HEK293 (cell line): ENCODE measurements around the gene KCNIP4.

Experiments used
- CTCF ChIA-PET: fragments of 350-600 bp; formaldehyde crosslinking; extraction: SDS; loops from one replicate; lab custom pipeline; 2021; ENCODE audit warnings: antibody characterized with exemption; lab: Yijun Ruan, JAX
- POLR2A ChIA-PET: fragments of 300-600 bp; formaldehyde crosslinking; extraction: SDS; loops from one replicate; lab custom pipeline; 2020; ENCODE audit warnings: antibody characterized with exemption, inconsistent platforms; lab: Yijun Ruan, JAX
- H3K27ac ChIP-seq: fragments of 200-500 bp; sonication (Bioruptor generic); 2 replicates; pipeline ENCODE4 v1.5.1; 2014; ENCODE audit warnings: low read depth, low read length, control low read depth, inconsistent platforms; ENCODE audit errors: extremely low read depth
- H3K36me3 ChIP-seq, 2 experiments: fragments of 200-500 bp in 1 of 2; sonication (Bioruptor generic) in 1 of 2; 1 replicate in 1 of 2; 2 replicates in 1 of 2; pipeline ENCODE4 v1.5.1; 2014 to 2017; ENCODE audit warnings: inconsistent platforms in 2 of 2, low read length in 2 of 2; ENCODE audit not compliant: control insufficient read depth in 2 of 2, insufficient read depth in 1 of 2
- H3K4me1 ChIP-seq: fragments of 200-500 bp; sonication (Bioruptor generic); 2 replicates; pipeline ENCODE4 v1.5.1; 2014; ENCODE audit warnings: mild to moderate bottlenecking, low read length, inconsistent platforms; ENCODE audit not compliant: control insufficient read depth, insufficient read depth
- H3K4me3 ChIP-seq: 2 replicates; pipeline ENCODE4 v1.5.1; 2011; ENCODE audit warnings: low read depth, mild to moderate bottlenecking, control low read depth, low read length, moderate library complexity
- H3K9me3 ChIP-seq: fragments of 200-500 bp; sonication (Bioruptor generic); 2 replicates; pipeline ENCODE4 v1.5.1; 2014; ENCODE audit warnings: low read depth, low read length, inconsistent platforms; ENCODE audit not compliant: control insufficient read depth, insufficient read depth
- INSM2 ChIP-seq: fragments of 450-650 bp; formaldehyde crosslinking; IDR thresholded peaks from 2 replicates; pipeline ENCODE4 v1.5.1; 2016; ENCODE audit warnings: missing biosample characterization, missing genetic modification characterization
- PATZ1 ChIP-seq: fragments of 450-650 bp; formaldehyde crosslinking; IDR thresholded peaks from 2 replicates; pipeline ENCODE4 v1.5.1; 2016; ENCODE audit warnings: missing biosample characterization, missing genetic modification characterization
- SP2 ChIP-seq: fragments of 450-650 bp; formaldehyde crosslinking; IDR thresholded peaks from 2 replicates; pipeline ENCODE4 v1.5.1; 2016; ENCODE audit warnings: missing biosample characterization, missing genetic modification characterization
- ZBTB20 ChIP-seq: fragments of 450-650 bp; formaldehyde crosslinking; IDR thresholded peaks from 2 replicates; pipeline ENCODE4 v1.5.1; 2016; ENCODE audit warnings: missing biosample characterization, missing genetic modification characterization
- ZNF221 ChIP-seq: fragments of 450-650 bp; formaldehyde crosslinking; IDR thresholded peaks from 2 replicates; pipeline ENCODE4 v1.5.1; 2017; ENCODE audit warnings: missing biosample characterization, missing genetic modification characterization, borderline replicate concordance
- ZNF248 ChIP-seq: fragments of 450-650 bp; formaldehyde crosslinking; IDR thresholded peaks from 2 replicates; pipeline ENCODE4 v1.5.1; 2017; ENCODE audit warnings: missing biosample characterization, missing genetic modification characterization
- ZNF510 ChIP-seq: fragments of 450-650 bp; formaldehyde crosslinking; IDR thresholded peaks from 2 replicates; pipeline ENCODE4 v1.5.1; 2018; ENCODE audit warnings: mild to moderate bottlenecking, missing genetic modification characterization, missing biosample characterization; ENCODE audit not compliant: insufficient replicate concordance
- ZNF521 ChIP-seq: fragments of 450-650 bp; formaldehyde crosslinking; IDR thresholded peaks from 2 replicates; pipeline ENCODE4 v1.5.1; 2017; ENCODE audit warnings: missing biosample characterization, mild to moderate bottlenecking, missing genetic modification characterization
- ZNF530 ChIP-seq: fragments of 450-650 bp; formaldehyde crosslinking; IDR thresholded peaks from 2 replicates; pipeline ENCODE4 v1.5.1; 2016; ENCODE audit warnings: low read depth, missing biosample characterization, missing genetic modification characterization
- ZNF580 ChIP-seq: fragments of 450-650 bp; formaldehyde crosslinking; IDR thresholded peaks from 2 replicates; pipeline ENCODE4 v1.5.1; 2016; ENCODE audit warnings: missing biosample characterization, missing genetic modification characterization
- ZNF701 ChIP-seq: fragments of 450-650 bp; formaldehyde crosslinking; IDR thresholded peaks from 2 replicates; pipeline ENCODE4 v1.5.1; 2016; ENCODE audit warnings: missing biosample characterization, missing genetic modification characterization
- TF ChIP-seq, protein P1 (sequence below): fragments of 450-650 bp; formaldehyde crosslinking; IDR thresholded peaks from 2 replicates; pipeline ENCODE4 v1.5.1; 2016; ENCODE audit warnings: missing biosample characterization, missing genetic modification characterization
- TF ChIP-seq, protein P2 (sequence below): fragments of 450-650 bp; formaldehyde crosslinking; IDR thresholded peaks from 2 replicates; pipeline ENCODE4 v1.5.1; 2016; ENCODE audit warnings: missing biosample characterization, missing genetic modification characterization
- TF ChIP-seq, protein P3 (sequence below): fragments of 450-650 bp; formaldehyde crosslinking; IDR thresholded peaks from 2 replicates; pipeline ENCODE4 v1.5.1; 2016; ENCODE audit warnings: missing biosample characterization, missing genetic modification characterization
- TF ChIP-seq, protein P4 (sequence below): fragments of 450-650 bp; formaldehyde crosslinking; IDR thresholded peaks from 2 replicates; pipeline ENCODE4 v1.5.1; 2016; ENCODE audit warnings: missing biosample characterization, missing genetic modification characterization, borderline replicate concordance
- TF ChIP-seq, protein P5 (sequence below): fragments of 450-650 bp; formaldehyde crosslinking; IDR thresholded peaks from 2 replicates; pipeline ENCODE4 v1.5.1; 2017; ENCODE audit warnings: missing biosample characterization, missing genetic modification characterization
- TF ChIP-seq, protein P6 (sequence below): fragments of 450-650 bp; formaldehyde crosslinking; IDR thresholded peaks from 2 replicates; pipeline ENCODE4 v1.5.1; 2016; ENCODE audit warnings: missing biosample characterization, missing genetic modification characterization

KCNIP4 gene

GRCh38 chr4:20883677-20884076, 1064.9 kb downstream of the KCNIP4 start:
- CTCF ChIA-PET: no interaction called here
- Histone ChIP-seq H3K36me3 (no peaks in the 10 kb centered on the region), H3K4me3 (no peak overlapping the region), H3K4me1 (no peaks in the 10 kb centered on the region), H3K27ac (no peak overlapping the region), H3K9me3 (no peaks in the 10 kb centered on the region)
- POLR2A ChIA-PET: no interaction called here
- TF ChIP-seq PATZ1 (no peak), ZNF580 (tag by site-specific recombination) (no peak), ZNF221 (tag by site-specific recombination) (no peak), INSM2 (tag by site-specific recombination) (no peak), ZNF521 (tag by site-specific recombination) (no peak), SP2 (tag by site-specific recombination) (no peak), ZBTB20 (tag by site-specific recombination) (no peak), ZNF701 (tag by site-specific recombination) (no peak), ZNF530 (no peak), ZNF248 (no peak), ZNF510 (tag by site-specific recombination) (no peak)
- TF ChIP-seq, protein P1, sequence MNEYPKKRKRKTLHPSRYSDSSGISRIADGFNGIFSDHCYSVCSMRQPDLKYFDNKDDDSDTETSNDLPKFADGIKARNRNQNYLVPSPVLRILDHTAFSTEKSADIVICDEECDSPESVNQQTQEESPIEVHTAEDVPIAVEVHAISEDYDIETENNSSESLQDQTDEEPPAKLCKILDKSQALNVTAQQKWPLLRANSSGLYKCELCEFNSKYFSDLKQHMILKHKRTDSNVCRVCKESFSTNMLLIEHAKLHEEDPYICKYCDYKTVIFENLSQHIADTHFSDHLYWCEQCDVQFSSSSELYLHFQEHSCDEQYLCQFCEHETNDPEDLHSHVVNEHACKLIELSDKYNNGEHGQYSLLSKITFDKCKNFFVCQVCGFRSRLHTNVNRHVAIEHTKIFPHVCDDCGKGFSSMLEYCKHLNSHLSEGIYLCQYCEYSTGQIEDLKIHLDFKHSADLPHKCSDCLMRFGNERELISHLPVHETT: no peak
- TF ChIP-seq, protein P2, sequence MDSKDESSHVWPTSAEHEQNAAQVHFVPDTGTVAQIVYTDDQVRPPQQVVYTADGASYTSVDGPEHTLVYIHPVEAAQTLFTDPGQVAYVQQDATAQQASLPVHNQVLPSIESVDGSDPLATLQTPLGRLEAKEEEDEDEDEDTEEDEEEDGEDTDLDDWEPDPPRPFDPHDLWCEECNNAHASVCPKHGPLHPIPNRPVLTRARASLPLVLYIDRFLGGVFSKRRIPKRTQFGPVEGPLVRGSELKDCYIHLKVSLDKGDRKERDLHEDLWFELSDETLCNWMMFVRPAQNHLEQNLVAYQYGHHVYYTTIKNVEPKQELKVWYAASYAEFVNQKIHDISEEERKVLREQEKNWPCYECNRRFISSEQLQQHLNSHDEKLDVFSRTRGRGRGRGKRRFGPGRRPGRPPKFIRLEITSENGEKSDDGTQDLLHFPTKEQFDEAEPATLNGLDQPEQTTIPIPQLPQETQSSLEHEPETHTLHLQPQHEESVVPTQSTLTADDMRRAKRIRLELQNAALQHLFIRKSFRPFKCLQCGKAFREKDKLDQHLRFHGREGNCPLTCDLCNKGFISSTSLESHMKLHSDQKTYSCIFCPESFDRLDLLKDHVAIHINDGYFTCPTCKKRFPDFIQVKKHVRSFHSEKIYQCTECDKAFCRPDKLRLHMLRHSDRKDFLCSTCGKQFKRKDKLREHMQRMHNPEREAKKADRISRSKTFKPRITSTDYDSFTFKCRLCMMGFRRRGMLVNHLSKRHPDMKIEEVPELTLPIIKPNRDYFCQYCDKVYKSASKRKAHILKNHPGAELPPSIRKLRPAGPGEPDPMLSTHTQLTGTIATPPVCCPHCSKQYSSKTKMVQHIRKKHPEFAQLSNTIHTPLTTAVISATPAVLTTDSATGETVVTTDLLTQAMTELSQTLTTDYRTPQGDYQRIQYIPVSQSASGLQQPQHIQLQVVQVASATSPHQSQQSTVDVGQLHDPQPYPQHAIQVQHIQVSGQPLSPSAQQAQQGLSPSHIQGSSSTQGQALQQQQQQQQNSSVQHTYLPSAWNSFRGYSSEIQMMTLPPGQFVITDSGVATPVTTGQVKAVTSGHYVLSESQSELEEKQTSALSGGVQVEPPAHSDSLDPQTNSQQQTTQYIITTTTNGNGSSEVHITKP (tag by site-specific recombination): no peak
- TF ChIP-seq, protein P3, sequence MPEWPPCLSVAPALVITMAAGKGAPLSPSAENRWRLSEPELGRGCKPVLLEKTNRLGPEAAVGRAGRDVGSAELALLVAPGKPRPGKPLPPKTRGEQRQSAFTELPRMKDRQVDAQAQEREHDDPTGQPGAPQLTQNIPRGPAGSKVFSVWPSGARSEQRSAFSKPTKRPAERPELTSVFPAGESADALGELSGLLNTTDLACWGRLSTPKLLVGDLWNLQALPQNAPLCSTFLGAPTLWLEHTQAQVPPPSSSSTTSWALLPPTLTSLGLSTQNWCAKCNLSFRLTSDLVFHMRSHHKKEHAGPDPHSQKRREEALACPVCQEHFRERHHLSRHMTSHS (tag by site-specific recombination): no peak
- TF ChIP-seq, protein P4, sequence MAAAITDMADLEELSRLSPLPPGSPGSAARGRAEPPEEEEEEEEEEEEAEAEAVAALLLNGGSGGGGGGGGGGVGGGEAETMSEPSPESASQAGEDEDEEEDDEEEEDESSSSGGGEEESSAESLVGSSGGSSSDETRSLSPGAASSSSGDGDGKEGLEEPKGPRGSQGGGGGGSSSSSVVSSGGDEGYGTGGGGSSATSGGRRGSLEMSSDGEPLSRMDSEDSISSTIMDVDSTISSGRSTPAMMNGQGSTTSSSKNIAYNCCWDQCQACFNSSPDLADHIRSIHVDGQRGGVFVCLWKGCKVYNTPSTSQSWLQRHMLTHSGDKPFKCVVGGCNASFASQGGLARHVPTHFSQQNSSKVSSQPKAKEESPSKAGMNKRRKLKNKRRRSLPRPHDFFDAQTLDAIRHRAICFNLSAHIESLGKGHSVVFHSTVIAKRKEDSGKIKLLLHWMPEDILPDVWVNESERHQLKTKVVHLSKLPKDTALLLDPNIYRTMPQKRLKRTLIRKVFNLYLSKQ (tag by site-specific recombination): no peak
- TF ChIP-seq, protein P5, sequence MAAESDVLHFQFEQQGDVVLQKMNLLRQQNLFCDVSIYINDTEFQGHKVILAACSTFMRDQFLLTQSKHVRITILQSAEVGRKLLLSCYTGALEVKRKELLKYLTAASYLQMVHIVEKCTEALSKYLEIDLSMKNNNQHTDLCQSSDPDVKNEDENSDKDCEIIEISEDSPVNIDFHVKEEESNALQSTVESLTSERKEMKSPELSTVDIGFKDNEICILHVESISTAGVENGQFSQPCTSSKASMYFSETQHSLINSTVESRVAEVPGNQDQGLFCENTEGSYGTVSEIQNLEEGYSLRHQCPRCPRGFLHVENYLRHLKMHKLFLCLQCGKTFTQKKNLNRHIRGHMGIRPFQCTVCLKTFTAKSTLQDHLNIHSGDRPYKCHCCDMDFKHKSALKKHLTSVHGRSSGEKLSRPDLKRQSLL (tag by site-specific recombination): no peak
- TF ChIP-seq, protein P6, sequence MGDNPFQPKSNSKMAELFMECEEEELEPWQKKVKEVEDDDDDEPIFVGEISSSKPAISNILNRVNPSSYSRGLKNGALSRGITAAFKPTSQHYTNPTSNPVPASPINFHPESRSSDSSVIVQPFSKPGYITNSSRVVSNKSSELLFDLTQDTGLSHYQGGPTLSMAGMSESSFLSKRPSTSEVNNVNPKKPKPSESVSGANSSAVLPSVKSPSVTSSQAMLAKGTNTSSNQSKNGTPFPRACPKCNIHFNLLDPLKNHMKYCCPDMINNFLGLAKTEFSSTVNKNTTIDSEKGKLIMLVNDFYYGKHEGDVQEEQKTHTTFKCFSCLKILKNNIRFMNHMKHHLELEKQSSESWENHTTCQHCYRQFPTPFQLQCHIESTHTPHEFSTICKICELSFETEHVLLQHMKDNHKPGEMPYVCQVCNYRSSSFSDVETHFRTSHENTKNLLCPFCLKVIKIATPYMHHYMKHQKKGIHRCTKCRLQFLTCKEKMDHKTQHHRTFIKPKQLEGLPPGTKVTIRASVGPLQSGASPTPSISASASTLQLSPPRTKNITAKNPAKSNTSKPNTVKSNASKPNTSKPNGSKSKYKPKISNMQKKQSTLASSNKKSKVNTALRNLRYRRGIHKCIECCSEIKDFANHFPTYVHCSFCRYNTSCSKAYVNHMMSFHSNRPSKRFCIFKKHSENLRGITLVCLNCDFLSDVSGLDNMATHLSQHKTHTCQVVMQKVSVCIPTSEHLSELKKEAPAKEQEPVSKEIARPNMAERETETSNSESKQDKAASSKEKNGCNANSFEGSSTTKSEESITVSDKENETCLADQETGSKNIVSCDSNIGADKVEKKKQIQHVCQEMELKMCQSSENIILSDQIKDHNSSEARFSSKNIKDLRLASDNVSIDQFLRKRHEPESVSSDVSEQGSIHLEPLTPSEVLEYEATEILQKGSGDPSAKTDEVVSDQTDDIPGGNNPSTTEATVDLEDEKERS (tag by site-specific recombination): no peak
